Measurements from ENCODE around the gene CERS3. TPM values are rescaled to one million over a fixed set of nuclear protein-coding genes. Genes with fewer than 3 reads are reported as not detected.

Gene CERS3
- total RNA-seq, 4 donors from 2014 or later: 0.21 TPM; not detected in 3

DNA sequence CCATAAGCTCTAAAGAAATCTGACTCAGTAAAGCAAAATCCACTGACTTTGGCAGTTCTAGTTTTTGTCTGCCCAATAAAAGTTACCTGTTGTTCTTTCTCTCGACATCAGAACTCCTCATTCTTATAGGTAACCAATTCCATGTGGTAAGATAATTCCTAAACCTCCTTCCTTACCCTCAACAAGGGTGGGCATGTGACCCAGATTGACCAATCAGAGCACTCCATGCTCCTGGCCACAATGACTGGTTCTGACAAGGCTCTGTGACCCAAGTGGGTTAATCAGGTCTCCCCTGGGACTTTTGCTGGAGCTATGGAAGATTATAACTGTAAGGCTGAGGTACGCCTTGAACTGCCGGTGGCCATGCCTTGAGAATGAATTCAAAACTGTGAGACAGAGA is 41.5 kb upstream of the CERS3 start:
- Histone ChIP-seq H3K27me3 (no peaks in the 10 kb centered on the region), H3K27ac (no peak overlapping the region), H3K36me3 (peaks cover 0 to 47% (median 0%) of the 10 kb centered on the region in 3 donors), H3K4me3 (no peak overlapping the region), H3K4me1 (peaks cover 0 to 11% (median 0%) of the 10 kb centered on the region in 4 donors), H3K9me3 (no peaks in the 10 kb centered on the region)
- no peak for TF ChIP-seq POLR2A (IDR thresholded peaks at IDR 0.05)
- TF ChIP-seq, protein P1, sequence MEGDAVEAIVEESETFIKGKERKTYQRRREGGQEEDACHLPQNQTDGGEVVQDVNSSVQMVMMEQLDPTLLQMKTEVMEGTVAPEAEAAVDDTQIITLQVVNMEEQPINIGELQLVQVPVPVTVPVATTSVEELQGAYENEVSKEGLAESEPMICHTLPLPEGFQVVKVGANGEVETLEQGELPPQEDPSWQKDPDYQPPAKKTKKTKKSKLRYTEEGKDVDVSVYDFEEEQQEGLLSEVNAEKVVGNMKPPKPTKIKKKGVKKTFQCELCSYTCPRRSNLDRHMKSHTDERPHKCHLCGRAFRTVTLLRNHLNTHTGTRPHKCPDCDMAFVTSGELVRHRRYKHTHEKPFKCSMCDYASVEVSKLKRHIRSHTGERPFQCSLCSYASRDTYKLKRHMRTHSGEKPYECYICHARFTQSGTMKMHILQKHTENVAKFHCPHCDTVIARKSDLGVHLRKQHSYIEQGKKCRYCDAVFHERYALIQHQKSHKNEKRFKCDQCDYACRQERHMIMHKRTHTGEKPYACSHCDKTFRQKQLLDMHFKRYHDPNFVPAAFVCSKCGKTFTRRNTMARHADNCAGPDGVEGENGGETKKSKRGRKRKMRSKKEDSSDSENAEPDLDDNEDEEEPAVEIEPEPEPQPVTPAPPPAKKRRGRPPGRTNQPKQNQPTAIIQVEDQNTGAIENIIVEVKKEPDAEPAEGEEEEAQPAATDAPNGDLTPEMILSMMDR (IDR thresholded peaks at IDR 0.05): no peak
- TF ChIP-seq EP300 (IDR thresholded peaks at IDR 0.05): no peak
- no peak for DNase-seq (ENCODE audit: low spot score in 2 of 2)
- WGBS, 2 donors: 88 to 93% methylated on average over 3 of the region's 3 CpGs

DNA sequence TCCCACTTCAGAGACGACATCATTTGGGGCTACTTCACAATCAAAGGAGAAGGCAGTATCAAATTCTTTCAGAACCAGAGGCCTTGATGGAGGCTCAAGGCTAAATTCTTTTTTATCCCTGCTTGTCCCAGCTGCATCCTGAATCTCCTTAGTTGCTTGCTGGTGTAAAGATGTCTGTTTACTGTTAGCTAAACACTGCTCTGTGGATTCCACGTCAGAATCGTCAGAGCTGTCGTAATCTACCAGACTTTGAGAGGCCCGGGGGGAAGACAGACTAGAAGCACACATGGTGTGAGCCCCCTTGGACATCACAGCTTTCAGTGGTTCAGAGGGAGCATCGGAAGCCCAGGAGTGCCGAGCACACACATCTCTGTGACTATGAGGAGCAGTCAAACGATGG is 40.6 kb upstream of the CERS3 start:
- no peak overlapping the region for H3K27ac ChIP-seq
- no peaks in the 10 kb centered on the region for H3K9me3 ChIP-seq
- no peak overlapping the region for H3K4me3 ChIP-seq
- WGBS, 2 donors: 67 to 68% methylated on average over 8 of the region's 8 CpGs
- TF ChIP-seq, protein P1 (IDR thresholded peaks at IDR 0.05): no peak
- no peak for TF ChIP-seq POLR2A (IDR thresholded peaks at IDR 0.05)
- peaks cover 0 to 40% (median 0%) of the 10 kb centered on the region in 3 donors for H3K36me3 ChIP-seq
- peaks cover 0 to 11% (median 0%) of the 10 kb centered on the region in 4 donors for H3K4me1 ChIP-seq
- no peak for DNase-seq (ENCODE audit: low spot score in 2 of 2)
- no peaks in the 10 kb centered on the region for H3K27me3 ChIP-seq

DNA sequence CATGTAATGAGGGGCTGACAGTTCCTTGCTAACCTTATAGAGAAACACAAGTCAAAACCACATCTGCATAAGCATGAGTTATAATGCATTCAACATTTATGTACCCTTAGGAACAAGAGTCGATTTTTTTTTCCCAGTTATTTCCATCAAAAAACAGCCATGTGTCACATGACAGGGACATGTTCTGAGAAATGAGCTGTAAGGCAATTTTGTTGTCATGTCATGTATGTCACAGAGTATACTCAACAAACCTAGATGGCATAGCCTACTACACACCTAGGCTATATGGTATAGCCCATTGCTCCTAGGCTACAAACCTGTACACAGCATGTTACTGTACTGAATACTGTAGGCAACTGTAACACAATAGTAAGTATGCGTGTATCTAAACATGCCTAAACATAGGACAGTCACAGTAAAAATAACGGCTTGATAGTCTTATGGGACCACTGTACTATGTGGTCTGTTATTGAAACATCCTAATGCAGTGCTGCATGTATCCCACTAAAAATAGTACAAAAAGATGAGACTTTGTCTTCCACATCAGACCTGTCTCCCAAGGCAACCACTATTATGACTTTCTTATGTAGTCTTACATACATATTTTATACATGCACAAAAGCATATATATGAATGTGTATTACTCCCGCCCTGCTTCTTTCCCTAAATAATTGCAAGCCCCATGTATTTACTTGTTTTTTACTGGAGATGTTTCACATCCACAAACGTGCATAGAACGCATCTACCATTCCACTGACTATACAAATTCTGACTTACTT is 38.3 kb upstream of the CERS3 start:
- DNase-seq (ENCODE audit: low spot score in 2 of 2): no peak
- peaks cover 0 to 28% (median 0%) of the 10 kb centered on the region in 3 donors for H3K36me3 ChIP-seq
- H3K27ac ChIP-seq: no peak overlapping the region
- H3K4me1 ChIP-seq: peaks cover 0 to 2% (median 0%) of the 10 kb centered on the region in 4 donors
- 89 to 91% methylated on average over 6 of the region's 6 CpGs for WGBS, 2 donors
- no peak for TF ChIP-seq EP300 (IDR thresholded peaks at IDR 0.05)
- TF ChIP-seq POLR2A (IDR thresholded peaks at IDR 0.05): no peak
- TF ChIP-seq, protein P1 (IDR thresholded peaks at IDR 0.05): no peak
- no peak overlapping the region for H3K4me3 ChIP-seq
- no peaks in the 10 kb centered on the region for H3K9me3 ChIP-seq
- no peaks in the 10 kb centered on the region for H3K27me3 ChIP-seq

DNA sequence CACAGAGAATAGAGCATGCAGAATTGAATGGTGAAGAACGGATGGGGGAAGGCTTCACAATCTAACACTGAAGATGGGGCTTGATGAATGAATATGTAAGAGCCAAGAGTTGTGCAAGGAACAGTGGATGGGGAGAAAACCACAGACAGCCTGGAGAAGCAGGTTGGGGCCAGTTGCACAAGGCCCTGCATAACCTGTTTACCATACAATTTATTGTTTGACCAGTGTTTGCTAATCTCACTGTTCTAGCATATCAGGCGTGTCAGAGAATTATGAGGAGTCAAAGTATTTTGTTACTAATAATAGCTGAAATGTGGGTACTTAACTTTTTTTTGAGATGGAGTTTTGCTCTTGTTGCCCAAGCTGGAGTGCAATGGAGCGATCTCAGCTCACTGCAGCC is 36.8 kb upstream of the CERS3 start:
- Histone ChIP-seq H3K36me3 (peaks cover 0 to 24% (median 0%) of the 10 kb centered on the region in 3 donors), H3K9me3 (no peaks in the 10 kb centered on the region), H3K27me3 (no peaks in the 10 kb centered on the region), H3K4me3 (no peak overlapping the region), H3K4me1 (no peaks in the 10 kb centered on the region), H3K27ac (no peak overlapping the region)
- DNase-seq (ENCODE audit: low spot score in 2 of 2): no peak
- TF ChIP-seq POLR2A (IDR thresholded peaks at IDR 0.05): no peak
- no peak for TF ChIP-seq EP300 (IDR thresholded peaks at IDR 0.05)
- TF ChIP-seq, protein P1 (IDR thresholded peaks at IDR 0.05): no peak
- 90 to 91% methylated on average over 3 of the region's 3 CpGs for WGBS, 2 donors

DNA sequence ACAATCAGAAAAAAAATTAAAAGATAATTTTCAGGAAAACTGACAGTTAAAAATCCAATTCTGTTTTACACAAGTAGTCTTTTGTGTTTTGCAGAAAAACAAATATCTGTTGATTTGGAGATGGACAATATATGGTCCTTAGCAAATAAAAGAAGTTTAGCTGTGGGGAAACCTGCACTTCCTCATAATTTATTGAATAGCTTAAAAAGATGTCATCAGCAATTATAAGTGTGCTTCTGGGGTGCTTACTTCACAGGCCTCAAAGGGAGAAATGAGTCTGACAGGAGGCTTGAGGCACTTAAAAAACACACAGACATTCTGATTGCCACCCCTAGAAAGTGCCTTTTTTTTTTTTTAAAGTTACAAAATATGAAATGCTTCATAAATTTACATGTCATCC is 31.6 kb upstream of the CERS3 start:
- Histone ChIP-seq H3K4me1 (no peaks in the 10 kb centered on the region), H3K36me3 (peaks cover 0 to 9% (median 0%) of the 10 kb centered on the region in 3 donors), H3K4me3 (no peak overlapping the region), H3K9me3 (no peaks in the 10 kb centered on the region), H3K27ac (no peak overlapping the region), H3K27me3 (no peaks in the 10 kb centered on the region)
- no peak for DNase-seq (ENCODE audit: low spot score in 2 of 2)
- TF ChIP-seq, protein P1 (IDR thresholded peaks at IDR 0.05): no peak
- no peak for TF ChIP-seq POLR2A (IDR thresholded peaks at IDR 0.05)
- no peak for TF ChIP-seq EP300 (IDR thresholded peaks at IDR 0.05)
